Trophoblast cell (in vitro differentiated cells and primary cell): ENCODE measurements around the gene CCDC137.

ENCODE experiments used
- DNase-seq, 2 donors: peaks; one replicate each; pipeline ENCODE4 v3.0.0-alpha.2; 2016
- H2AFZ ChIP-seq: 2 replicates; pipeline ENCODE4 v1.6.1; 2013; ENCODE audit warnings: low read length, moderate library complexity, mild to moderate bottlenecking; ENCODE audit not compliant: insufficient read depth, poor library complexity
- H2AK5ac ChIP-seq: 2 replicates; pipeline ENCODE4 v1.6.1; 2013; ENCODE audit warnings: mild to moderate bottlenecking, low read length
- H2BK120ac ChIP-seq: 2 replicates; pipeline ENCODE4 v1.6.1; 2013; ENCODE audit warnings: low read length, mild to moderate bottlenecking, moderate library complexity; ENCODE audit not compliant: insufficient read depth, poor library complexity
- H2BK12ac ChIP-seq: 2 replicates; pipeline ENCODE4 v1.6.1; 2013; ENCODE audit warnings: mild to moderate bottlenecking, low read length, moderate library complexity
- H2BK5ac ChIP-seq: 2 replicates; pipeline ENCODE4 v1.6.1; 2013; ENCODE audit warnings: low read length, low read depth, moderate library complexity, mild to moderate bottlenecking; ENCODE audit not compliant: poor library complexity
- H3K14ac ChIP-seq: 2 replicates; pipeline ENCODE4 v1.6.1; 2013; ENCODE audit warnings: mild to moderate bottlenecking, low read length
- H3K18ac ChIP-seq: 2 replicates; pipeline ENCODE4 v1.6.1; 2013; ENCODE audit warnings: mild to moderate bottlenecking, low read length
- H3K23ac ChIP-seq: 2 replicates; pipeline ENCODE4 v1.6.1; 2013; ENCODE audit warnings: low read length
- H3K27ac ChIP-seq: 2 replicates; pipeline ENCODE4 v1.5.1; 2013; ENCODE audit warnings: low read depth, mild to moderate bottlenecking, inconsistent platforms, low read length, moderate library complexity
- H3K27me3 ChIP-seq: 2 replicates; pipeline ENCODE4 v1.6.1; 2013; ENCODE audit warnings: inconsistent platforms, mild to moderate bottlenecking, low read length, moderate library complexity; ENCODE audit not compliant: insufficient read depth
- H3K36me3 ChIP-seq, 2 experiments: 1 replicate in 1 of 2; 2 replicates in 1 of 2; pipeline ENCODE4 v1.6.1; 2013; ENCODE audit warnings: low read length in 2 of 2, mild to moderate bottlenecking in 2 of 2, moderate library complexity in 1 of 2; ENCODE audit not compliant: insufficient read depth in 2 of 2, control insufficient read depth in 1 of 2
- H3K4ac ChIP-seq: 2 replicates; pipeline ENCODE4 v1.6.1; 2013; ENCODE audit warnings: low read depth, mild to moderate bottlenecking, low read length, moderate library complexity
- H3K4me1 ChIP-seq, 2 experiments: 1 replicate in 1 of 2; 2 replicates in 1 of 2; pipeline ENCODE4 v1.6.1; 2013; ENCODE audit warnings: low read length in 2 of 2, mild to moderate bottlenecking in 2 of 2, moderate library complexity in 1 of 2; ENCODE audit not compliant: insufficient read depth in 2 of 2, control insufficient read depth in 1 of 2
- H3K4me2 ChIP-seq: 2 replicates; pipeline ENCODE4 v1.6.1; 2013; ENCODE audit warnings: inconsistent platforms, mild to moderate bottlenecking, low read length, moderate library complexity
- H3K4me3 ChIP-seq: 2 replicates; pipeline ENCODE4 v1.5.1; 2013; ENCODE audit warnings: mild to moderate bottlenecking, low read depth, low read length, inconsistent platforms
- H3K79me1 ChIP-seq: one replicate; pipeline ENCODE4 v1.6.1; 2013; ENCODE audit warnings: low read length
- H3K79me2 ChIP-seq: 2 replicates; pipeline ENCODE4 v1.6.1; 2013; ENCODE audit warnings: low read length, mild to moderate bottlenecking; ENCODE audit not compliant: control insufficient read depth, insufficient read depth, poor library complexity
- H3K9ac ChIP-seq: 2 replicates; pipeline ENCODE4 v1.6.1; 2013; ENCODE audit warnings: mild to moderate bottlenecking, low read length
- H3K9me3 ChIP-seq: 2 replicates; pipeline ENCODE4 v1.6.1; 2013; ENCODE audit warnings: low read depth, mild to moderate bottlenecking, control low read depth, inconsistent platforms, low read length; ENCODE audit not compliant: insufficient read depth
- H4K12ac ChIP-seq: 2 replicates; pipeline ENCODE4 v1.6.1; 2013; ENCODE audit warnings: low read depth, mild to moderate bottlenecking, low read length, moderate library complexity
- H4K8ac ChIP-seq: 2 replicates; pipeline ENCODE4 v1.6.1; 2013; ENCODE audit warnings: low read depth, mild to moderate bottlenecking, low read length, moderate library complexity
- H4K91ac ChIP-seq: one replicate; pipeline ENCODE4 v1.6.1; 2013; ENCODE audit warnings: low read depth, mild to moderate bottlenecking, low read length, moderate library complexity
- WGBS: extraction: QIAGEN DNeasy Blood & Tissue Kit; methylation state at CpG from one replicate; pipeline ENCODE4 v1.1.7; 2013; ENCODE audit warnings: missing lambda C conversion rate; ENCODE audit not compliant: insufficient read length, insufficient coverage; ENCODE audit errors: extremely low coverage; 5-methylcytosine and 5-hydroxymethylcytosine counted together

Gene CCDC137

DNA sequence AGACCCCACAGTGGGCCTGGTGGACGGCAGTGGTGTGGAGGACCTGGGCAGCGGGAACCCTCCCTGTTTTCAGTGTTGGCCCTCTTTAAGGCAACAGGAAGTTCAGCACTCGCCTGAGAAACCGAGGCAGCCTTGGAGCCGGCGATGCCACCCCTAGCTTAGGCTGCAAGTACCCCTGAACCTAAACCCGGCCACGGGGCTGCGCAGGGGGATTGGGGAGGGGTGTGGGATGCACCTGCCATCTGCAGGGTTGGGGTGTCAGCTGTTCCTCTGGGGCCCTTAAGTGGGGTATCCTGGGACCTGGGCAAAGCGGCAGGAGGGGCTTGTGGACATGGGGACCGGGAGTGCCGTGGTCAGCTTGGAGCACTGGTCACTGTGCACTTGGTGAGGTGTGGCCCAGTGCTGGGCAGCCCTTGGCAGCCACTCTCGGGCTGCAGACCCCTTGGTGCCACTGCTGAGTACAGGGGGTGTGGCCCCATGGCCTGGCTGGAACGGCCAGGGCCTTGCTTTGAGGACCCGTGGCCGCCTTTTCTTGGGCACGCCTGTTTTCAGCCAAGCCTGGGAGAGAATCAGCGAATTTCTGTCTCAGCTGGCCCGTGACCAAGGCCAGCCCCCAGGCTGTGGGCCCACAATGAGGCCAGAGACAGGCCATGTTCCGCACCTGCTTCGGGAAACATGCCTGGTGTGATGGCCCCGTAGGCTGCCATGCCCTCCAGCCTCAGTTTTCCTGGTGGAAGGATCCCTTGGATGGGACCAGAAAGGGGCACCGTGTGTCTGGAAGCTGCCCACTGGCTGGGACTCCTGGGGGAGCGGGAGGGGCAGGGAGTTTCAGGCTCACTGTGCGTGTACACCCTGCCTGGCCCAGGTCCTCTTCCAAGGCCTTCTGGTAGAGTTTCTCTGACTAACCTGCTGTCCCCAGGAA lies 41.4 kb downstream of the CCDC137 start:
- H4K12ac ChIP-seq = peak overlapping the region; percentile 12
- no peaks in the 10 kb centered on the region for H3K27me3 ChIP-seq
- peaks cover 2% of the 10 kb centered on the region for H3K9me3 ChIP-seq
- H2AFZ ChIP-seq = no peak overlapping the region
- H3K4me1 ChIP-seq = peaks cover 21 to 27% of the 10 kb centered on the region in 2 experiments
- H4K8ac ChIP-seq = no peak overlapping the region
- DNase-seq = no peak
- no CpG with 5 or more reads among the region's 25 CpGs for WGBS
- H3K14ac ChIP-seq = no peak overlapping the region
- H4K91ac ChIP-seq = no peak overlapping the region
- H3K4me2 ChIP-seq = no peak overlapping the region
- H2BK120ac ChIP-seq = no peak overlapping the region
- no peak overlapping the region for H3K4ac ChIP-seq
- H3K79me1 ChIP-seq = peaks cover 11% of the 10 kb centered on the region
- peaks cover 18% of the 10 kb centered on the region for H3K79me2 ChIP-seq
- H2AK5ac ChIP-seq = no peak overlapping the region
- H3K9ac ChIP-seq = no peak overlapping the region
- H2BK5ac ChIP-seq = no peak overlapping the region
- no peak overlapping the region for H3K4me3 ChIP-seq
- peaks cover 39 to 42% of the 10 kb centered on the region in 2 experiments for H3K36me3 ChIP-seq
- H3K27ac ChIP-seq = no peak overlapping the region
- H2BK12ac ChIP-seq = no peak overlapping the region
- no peak overlapping the region for H3K23ac ChIP-seq
- H3K18ac ChIP-seq = no peak overlapping the region

DNA sequence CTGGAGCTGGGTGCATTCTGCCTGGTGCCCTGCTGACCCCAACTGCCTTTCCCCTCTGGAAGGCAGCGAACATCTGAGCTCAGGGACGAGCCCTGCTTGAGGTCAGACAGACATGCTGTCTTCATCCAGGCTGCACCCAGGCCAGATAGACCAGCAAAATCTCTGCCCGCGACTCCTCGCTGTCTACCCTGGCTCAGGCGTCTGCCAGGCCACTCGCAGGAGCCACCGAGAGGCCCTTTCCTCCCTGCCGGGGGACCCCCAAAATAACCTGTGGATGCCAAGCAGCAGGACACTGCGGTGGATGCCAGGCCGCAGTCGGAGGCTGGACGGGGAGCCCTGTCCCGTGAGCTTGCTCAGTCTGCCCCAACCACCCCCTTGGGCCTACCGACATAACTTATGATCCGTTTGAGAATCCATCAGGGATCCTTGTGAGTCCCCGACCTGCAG lies 42.2 kb downstream of the CCDC137 start:
- Histone ChIP-seq H4K91ac (no peak overlapping the region), H3K23ac (no peak overlapping the region), H2BK120ac (no peak overlapping the region), H3K4me3 (no peak overlapping the region), H4K12ac (no peak overlapping the region), H3K4ac (no peak overlapping the region), H2AK5ac (no peak overlapping the region), H2BK5ac (no peak overlapping the region), H3K4me1 (peaks cover 27 to 33% of the 10 kb centered on the region in 2 experiments), H3K79me1 (peaks cover 4% of the 10 kb centered on the region), H3K18ac (no peak overlapping the region), H2AFZ (no peak overlapping the region), H3K9ac (no peak overlapping the region), H3K36me3 (peaks cover 39 to 42% of the 10 kb centered on the region in 2 experiments), H2BK12ac (no peak overlapping the region), H3K27ac (no peak overlapping the region), H3K4me2 (no peak overlapping the region), H3K79me2 (peaks cover 13% of the 10 kb centered on the region), H3K27me3 (no peaks in the 10 kb centered on the region), H4K8ac (no peak overlapping the region), H3K9me3 (peaks cover 2% of the 10 kb centered on the region), H3K14ac (no peak overlapping the region)
- no peak for DNase-seq
- WGBS = no CpG with 5 or more reads among the region's 17 CpGs

DNA sequence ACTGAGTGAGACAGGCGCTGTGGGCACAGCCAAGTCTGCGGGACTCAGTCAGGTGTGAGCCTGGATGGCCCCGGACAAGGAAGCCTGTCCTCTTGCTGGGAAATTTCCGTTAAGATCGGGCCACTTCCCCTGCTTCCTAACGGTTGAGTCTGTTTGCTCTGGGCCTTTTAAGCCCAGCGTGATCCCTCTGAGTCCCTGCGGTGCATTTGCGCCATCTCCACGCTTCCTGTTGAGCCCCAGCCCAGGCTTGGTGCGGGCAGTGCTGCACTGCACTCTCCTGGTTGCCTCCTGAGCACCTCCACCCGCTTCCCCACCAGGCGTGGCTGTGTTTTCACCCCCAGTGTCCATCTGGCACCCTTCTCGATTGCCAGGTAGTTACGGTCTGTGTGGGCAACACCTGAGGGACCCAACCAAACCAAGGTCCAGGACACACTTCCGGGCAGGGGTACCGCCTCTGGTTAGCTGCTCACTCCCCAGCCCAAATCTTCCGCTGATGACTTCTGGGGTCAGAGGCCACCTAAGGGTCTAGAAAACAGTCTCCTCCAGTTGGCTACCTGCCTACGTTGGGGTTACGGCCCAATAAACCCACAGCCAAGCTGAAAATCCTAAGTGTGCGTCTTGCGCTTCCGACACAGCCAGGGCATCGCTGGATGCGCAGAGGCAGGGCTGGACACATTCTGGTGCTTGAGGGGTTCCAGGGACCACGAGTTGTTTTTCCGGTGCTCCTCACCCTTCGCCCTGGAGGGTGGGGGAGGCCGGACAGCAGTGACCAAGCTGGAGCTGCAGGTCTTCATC lies 44.2 kb downstream of the CCDC137 start:
- H3K27ac ChIP-seq = no peak overlapping the region
- no peak for DNase-seq
- peaks cover 20 to 27% of the 10 kb centered on the region in 2 experiments for H3K4me1 ChIP-seq
- no peak overlapping the region for H2AFZ ChIP-seq
- H2BK5ac ChIP-seq = no peak overlapping the region
- H3K36me3 ChIP-seq = peaks cover 30 to 35% of the 10 kb centered on the region in 2 experiments
- H4K91ac ChIP-seq = no peak overlapping the region
- no peak overlapping the region for H2BK12ac ChIP-seq
- H3K4ac ChIP-seq = no peak overlapping the region
- H4K8ac ChIP-seq = no peak overlapping the region
- H2BK120ac ChIP-seq = no peak overlapping the region
- WGBS = no CpG with 5 or more reads among the region's 29 CpGs
- H3K27me3 ChIP-seq = no peaks in the 10 kb centered on the region
- H3K18ac ChIP-seq = no peak overlapping the region
- H3K4me3 ChIP-seq = no peak overlapping the region
- peaks cover 4% of the 10 kb centered on the region for H3K79me1 ChIP-seq
- no peak overlapping the region for H2AK5ac ChIP-seq
- H3K14ac ChIP-seq = no peak overlapping the region
- H3K79me2 ChIP-seq = peaks cover 5% of the 10 kb centered on the region
- no peak overlapping the region for H3K23ac ChIP-seq
- peaks cover 2% of the 10 kb centered on the region for H3K9me3 ChIP-seq
- H3K4me2 ChIP-seq = peak overlapping the region; percentile 87
- H4K12ac ChIP-seq = no peak overlapping the region
- H3K9ac ChIP-seq = no peak overlapping the region

DNA sequence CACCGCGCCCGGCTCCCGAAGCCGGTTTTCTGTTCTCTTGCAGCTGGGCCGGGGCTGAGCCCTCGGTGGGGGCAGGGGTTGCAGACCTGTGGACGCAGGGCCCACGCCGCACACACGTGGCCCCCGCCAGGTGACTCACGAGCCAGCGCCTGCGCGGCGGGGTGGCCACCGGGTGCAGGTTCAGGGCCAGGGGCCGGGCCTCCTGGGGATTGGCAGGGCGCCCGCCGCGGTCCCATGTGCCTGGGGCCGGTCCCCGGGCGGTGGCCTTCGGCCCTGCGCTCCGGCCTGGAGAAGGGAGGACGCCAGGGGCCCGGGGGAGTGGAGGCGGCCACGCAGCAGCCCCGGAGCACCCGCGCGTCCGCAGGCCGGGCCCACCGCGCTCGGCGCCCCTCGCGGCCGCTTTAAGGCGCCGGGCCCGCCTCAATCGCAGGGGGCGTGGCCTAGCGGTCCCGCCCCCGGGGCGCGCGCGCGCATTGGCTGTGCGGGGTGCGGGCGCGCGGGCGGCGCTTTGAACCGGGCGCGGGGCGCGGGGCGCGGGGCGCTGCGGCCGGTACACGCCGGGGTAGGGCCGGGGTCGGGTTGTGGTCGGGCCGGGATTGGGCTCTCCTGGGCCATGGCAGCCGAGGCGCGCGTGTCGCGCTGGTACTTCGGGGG lies 45.4 kb downstream of the CCDC137 start, which contains the start of gene SLC25A10:
TSS of gene SLC25A10 (plus strand) at position 471 of the 654 bp plus-strand sequence. CDS start at position 614, 143 bp downstream.
- Histone ChIP-seq H3K79me2 (peaks cover 5% of the 10 kb centered on the region), H2AK5ac (peak within 1 kb of the TSS; percentile 31), H3K23ac (no peak within 1 kb of the TSS), H4K12ac (peak within 1 kb of the TSS; percentile 14), H3K14ac (peak within 1 kb of the TSS; percentile 64), H2BK120ac (peak within 1 kb of the TSS; percentile 28), H4K91ac (peak within 1 kb of the TSS; percentile 46), H3K4me2 (peak within 1 kb of the TSS; percentile 87), H3K9me3 (peaks cover 2% of the 10 kb centered on the region), H2AFZ (peak within 1 kb of the TSS; percentile 76), H3K4ac (peak within 1 kb of the TSS; percentile 30), H3K4me1 (peaks cover 20 to 27% of the 10 kb centered on the region in 2 experiments), H3K18ac (peak within 1 kb of the TSS; percentile 68), H3K27ac (peak within 1 kb of the TSS; percentile 36), H2BK12ac (no peak within 1 kb of the TSS), H3K9ac (peak within 1 kb of the TSS; percentile 73), H3K79me1 (peaks cover 4% of the 10 kb centered on the region), H4K8ac (peak within 1 kb of the TSS; percentile 76), H3K27me3 (no peaks in the 10 kb centered on the region), H2BK5ac (peak within 1 kb of the TSS; percentile 67), H3K4me3 (peak within 1 kb of the TSS; percentile 83), H3K36me3 (peaks cover 22 to 29% of the 10 kb centered on the region in 2 experiments)
- peak; percentile 90 to 93 for DNase-seq
- no CpG with 5 or more reads among the region's 89 CpGs for WGBS
